ENCODE data around the gene THAP6.
"Not testable (repeated sequence)": the region's sequence is repeated elsewhere in the genome, so short reads cannot be mapped to it uniquely, and the experiment has no call there.

- not testable (repeated sequence) for TF ChIP-seq EZH2 (IDR thresholded peaks at IDR 0.05; ENCODE audit: low read length, missing control alignments)
- TF ChIP-seq, protein P1, sequence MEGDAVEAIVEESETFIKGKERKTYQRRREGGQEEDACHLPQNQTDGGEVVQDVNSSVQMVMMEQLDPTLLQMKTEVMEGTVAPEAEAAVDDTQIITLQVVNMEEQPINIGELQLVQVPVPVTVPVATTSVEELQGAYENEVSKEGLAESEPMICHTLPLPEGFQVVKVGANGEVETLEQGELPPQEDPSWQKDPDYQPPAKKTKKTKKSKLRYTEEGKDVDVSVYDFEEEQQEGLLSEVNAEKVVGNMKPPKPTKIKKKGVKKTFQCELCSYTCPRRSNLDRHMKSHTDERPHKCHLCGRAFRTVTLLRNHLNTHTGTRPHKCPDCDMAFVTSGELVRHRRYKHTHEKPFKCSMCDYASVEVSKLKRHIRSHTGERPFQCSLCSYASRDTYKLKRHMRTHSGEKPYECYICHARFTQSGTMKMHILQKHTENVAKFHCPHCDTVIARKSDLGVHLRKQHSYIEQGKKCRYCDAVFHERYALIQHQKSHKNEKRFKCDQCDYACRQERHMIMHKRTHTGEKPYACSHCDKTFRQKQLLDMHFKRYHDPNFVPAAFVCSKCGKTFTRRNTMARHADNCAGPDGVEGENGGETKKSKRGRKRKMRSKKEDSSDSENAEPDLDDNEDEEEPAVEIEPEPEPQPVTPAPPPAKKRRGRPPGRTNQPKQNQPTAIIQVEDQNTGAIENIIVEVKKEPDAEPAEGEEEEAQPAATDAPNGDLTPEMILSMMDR (conservative IDR thresholded peaks at IDR 0.05 in 1 of 2, IDR thresholded peaks at IDR 0.05 in 1 of 2; ENCODE audit: low read depth in 1 of 2, low read length in 2 of 2), result not testable (repeated sequence)
These were observed 29.9 kb downstream of the THAP6 start for GRCh38 chr4:75544220-75544619.
